ENCODE results near the gene GHRL.

DNA sequence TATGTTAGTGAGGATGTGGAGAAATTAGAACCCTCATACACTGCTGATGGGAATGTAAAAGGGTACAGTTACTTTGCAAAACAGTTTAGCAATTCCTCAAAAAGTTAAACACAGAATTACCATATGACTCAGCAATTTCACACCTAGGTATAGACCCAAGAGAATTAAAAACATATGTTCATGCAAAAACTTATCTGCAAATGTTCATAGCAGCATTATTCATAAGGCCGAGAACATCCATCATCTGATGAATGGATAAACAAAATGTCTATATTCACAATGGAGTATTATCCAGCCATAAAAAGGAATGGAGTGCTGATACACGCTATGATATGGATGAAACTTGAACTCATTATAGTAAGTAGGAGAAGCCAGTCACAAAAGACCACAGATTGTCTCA is 17.8 kb upstream of the GHRL start:
- TF ChIP-seq POLR2A (IDR thresholded peaks at IDR 0.05) = no peak
- TF ChIP-seq CTCF (IDR thresholded peaks at IDR 0.05) = no peak

All from adrenal gland (tissue), 5 donors.